H1 (cell line): ENCODE measurements around the gene CSGALNACT2.

ENCODE experiments used
- CEBPB ChIP-seq: IDR thresholded peaks from 2 replicates; pipeline ENCODE4 v1.6.1; 2012; ENCODE audit warnings: low read depth, low read length
- CHD7 ChIP-seq: fragments of 300-600 bp; sonication (generic); IDR thresholded peaks from 2 replicates; pipeline ENCODE4 v1.7.1; 2012; ENCODE audit warnings: low read length, moderate library complexity, mild to moderate bottlenecking, inconsistent platforms; ENCODE audit not compliant: insufficient replicate concordance
- CREB1 ChIP-seq: IDR thresholded peaks from 2 replicates; pipeline ENCODE4 v1.6.1; 2012; ENCODE audit warnings: inconsistent platforms
- EP300 ChIP-seq, 2 experiments: IDR thresholded peaks; 1 replicate in 1 of 2; 2 replicates in 1 of 2; pipeline ENCODE4 v1.6.1; 2011 to 2012; ENCODE audit warnings: low read depth in 2 of 2, low read length in 2 of 2, mild to moderate bottlenecking in 2 of 2, borderline replicate concordance in 1 of 2, inconsistent platforms in 1 of 2, moderate library complexity in 1 of 2
- GABPA ChIP-seq: IDR thresholded peaks from 2 replicates; pipeline ENCODE4 v1.6.1; 2011; ENCODE audit warnings: mild to moderate bottlenecking, low read length, moderate library complexity, borderline replicate concordance; ENCODE audit not compliant: insufficient read depth
- KDM5A ChIP-seq: fragments of 200-600 bp; IDR thresholded peaks from 2 replicates; pipeline ENCODE4 v1.7.1; 2012; ENCODE audit warnings: mild to moderate bottlenecking, low read length, inconsistent platforms, mixed read lengths
- SIN3A ChIP-seq, 2 experiments: IDR thresholded peaks in 1 of 2; conservative IDR thresholded peaks in 1 of 2; 2 replicates each; pipeline ENCODE4 v1.6.1; 2011 to 2012; ENCODE audit warnings: low read length in 2 of 2, improper control_type of control experiment in 1 of 2, low read depth in 1 of 2, mild to moderate bottlenecking in 1 of 2
- SP4 ChIP-seq: IDR thresholded peaks from 2 replicates; pipeline ENCODE4 v1.6.1; 2012; ENCODE audit warnings: low read length, inconsistent platforms
- USF2 ChIP-seq: IDR thresholded peaks from 2 replicates; pipeline ENCODE4 v1.6.1; 2011; ENCODE audit warnings: low read length, improper control_type of control experiment
- ZNF274 ChIP-seq: IDR thresholded peaks from 2 replicates; pipeline ENCODE4 v1.7.0; 2012; ENCODE audit warnings: low read length, borderline replicate concordance; ENCODE audit errors: extremely low read depth
- TF ChIP-seq, protein P1 (sequence below): IDR thresholded peaks from 2 replicates; pipeline ENCODE4 v1.6.1; 2012; ENCODE audit warnings: inconsistent platforms
- TF ChIP-seq, protein P2 (sequence below), 3 experiments: IDR thresholded peaks; 1 replicate in 2 of 3; 2 replicates in 1 of 3; pipeline versions ENCODE4 v1.5.1 to v1.6.1; 2011; ENCODE audit warnings: low read length in 3 of 3, mild to moderate bottlenecking in 3 of 3, inconsistent platforms in 2 of 3, low read depth in 1 of 3, moderate library complexity in 1 of 3; ENCODE audit not compliant: insufficient read depth in 1 of 3; ENCODE audit errors: control extremely low read depth in 1 of 3

- no peak for TF ChIP-seq USF2
- TF ChIP-seq CEBPB: no peak
- no peak for TF ChIP-seq GABPA
- TF ChIP-seq KDM5A: no peak
- TF ChIP-seq CHD7: no peak
- TF ChIP-seq, protein P1, sequence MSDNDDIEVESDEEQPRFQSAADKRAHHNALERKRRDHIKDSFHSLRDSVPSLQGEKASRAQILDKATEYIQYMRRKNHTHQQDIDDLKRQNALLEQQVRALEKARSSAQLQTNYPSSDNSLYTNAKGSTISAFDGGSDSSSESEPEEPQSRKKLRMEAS: 0 out of 2 replicates have a peak, but pooled peaks have one; percentile 17
- TF ChIP-seq, protein P2, sequence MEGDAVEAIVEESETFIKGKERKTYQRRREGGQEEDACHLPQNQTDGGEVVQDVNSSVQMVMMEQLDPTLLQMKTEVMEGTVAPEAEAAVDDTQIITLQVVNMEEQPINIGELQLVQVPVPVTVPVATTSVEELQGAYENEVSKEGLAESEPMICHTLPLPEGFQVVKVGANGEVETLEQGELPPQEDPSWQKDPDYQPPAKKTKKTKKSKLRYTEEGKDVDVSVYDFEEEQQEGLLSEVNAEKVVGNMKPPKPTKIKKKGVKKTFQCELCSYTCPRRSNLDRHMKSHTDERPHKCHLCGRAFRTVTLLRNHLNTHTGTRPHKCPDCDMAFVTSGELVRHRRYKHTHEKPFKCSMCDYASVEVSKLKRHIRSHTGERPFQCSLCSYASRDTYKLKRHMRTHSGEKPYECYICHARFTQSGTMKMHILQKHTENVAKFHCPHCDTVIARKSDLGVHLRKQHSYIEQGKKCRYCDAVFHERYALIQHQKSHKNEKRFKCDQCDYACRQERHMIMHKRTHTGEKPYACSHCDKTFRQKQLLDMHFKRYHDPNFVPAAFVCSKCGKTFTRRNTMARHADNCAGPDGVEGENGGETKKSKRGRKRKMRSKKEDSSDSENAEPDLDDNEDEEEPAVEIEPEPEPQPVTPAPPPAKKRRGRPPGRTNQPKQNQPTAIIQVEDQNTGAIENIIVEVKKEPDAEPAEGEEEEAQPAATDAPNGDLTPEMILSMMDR (IDR thresholded peaks at IDR 0.05; ENCODE audit: control extremely low read depth in 1 of 3, insufficient read depth in 1 of 3, low read depth in 1 of 3, low read length in 3 of 3): peak in 2 of 3 experiments; percentile 36 to 48; a peak in 3 of 4 replicates
- TF ChIP-seq SIN3A (conservative IDR thresholded peaks at IDR 0.05 in 1 of 2, IDR thresholded peaks at IDR 0.05 in 1 of 2; ENCODE audit: low read depth in 1 of 2, low read length in 2 of 2): no peak
- no peak for TF ChIP-seq ZNF274
- TF ChIP-seq SP4: no peak
- no peak for TF ChIP-seq EP300 (IDR thresholded peaks at IDR 0.05; ENCODE audit: borderline replicate concordance in 1 of 2, low read depth in 2 of 2, low read length in 2 of 2)
- no peak for TF ChIP-seq CREB1
Measured at GRCh38 chr10:43230101-43230908, 92.1 kb downstream of the CSGALNACT2 start.
